SK-N-SH (cell line): ENCODE results near the gene MS4A15.

Experiments
- NFIC ChIP-seq: IDR thresholded peaks from 2 replicates; pipeline ENCODE4 v1.4.0; 2012; ENCODE audit warnings: borderline replicate concordance
- POLR2AphosphoS5 ChIP-seq: IDR thresholded peaks from 2 replicates; pipeline ENCODE4 v1.6.1; 2012; ENCODE audit warnings: low read depth, low read length
- RAD21 ChIP-seq: IDR thresholded peaks from 2 replicates; pipeline ENCODE4 v1.6.1; 2012; ENCODE audit warnings: mild to moderate bottlenecking, low read length
- TCF12 ChIP-seq: IDR thresholded peaks from 2 replicates; pipeline ENCODE4 v1.4.0; 2012
- USF2 ChIP-seq: fragments of 150-350 bp; IDR thresholded peaks from 2 replicates; pipeline ENCODE4 v1.6.1; 2017; ENCODE audit warnings: antibody characterized with exemption, low read length, low read depth, borderline replicate concordance
- TF ChIP-seq, protein P1 (sequence below): fragments of 200-600 bp; sonication (generic); IDR thresholded peaks from 2 replicates; pipeline ENCODE4 v1.6.1; 2017; ENCODE audit warnings: antibody characterized with exemption, mild to moderate bottlenecking, moderate library complexity

- TF ChIP-seq, protein P1, sequence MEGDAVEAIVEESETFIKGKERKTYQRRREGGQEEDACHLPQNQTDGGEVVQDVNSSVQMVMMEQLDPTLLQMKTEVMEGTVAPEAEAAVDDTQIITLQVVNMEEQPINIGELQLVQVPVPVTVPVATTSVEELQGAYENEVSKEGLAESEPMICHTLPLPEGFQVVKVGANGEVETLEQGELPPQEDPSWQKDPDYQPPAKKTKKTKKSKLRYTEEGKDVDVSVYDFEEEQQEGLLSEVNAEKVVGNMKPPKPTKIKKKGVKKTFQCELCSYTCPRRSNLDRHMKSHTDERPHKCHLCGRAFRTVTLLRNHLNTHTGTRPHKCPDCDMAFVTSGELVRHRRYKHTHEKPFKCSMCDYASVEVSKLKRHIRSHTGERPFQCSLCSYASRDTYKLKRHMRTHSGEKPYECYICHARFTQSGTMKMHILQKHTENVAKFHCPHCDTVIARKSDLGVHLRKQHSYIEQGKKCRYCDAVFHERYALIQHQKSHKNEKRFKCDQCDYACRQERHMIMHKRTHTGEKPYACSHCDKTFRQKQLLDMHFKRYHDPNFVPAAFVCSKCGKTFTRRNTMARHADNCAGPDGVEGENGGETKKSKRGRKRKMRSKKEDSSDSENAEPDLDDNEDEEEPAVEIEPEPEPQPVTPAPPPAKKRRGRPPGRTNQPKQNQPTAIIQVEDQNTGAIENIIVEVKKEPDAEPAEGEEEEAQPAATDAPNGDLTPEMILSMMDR: no peak
- TF ChIP-seq TCF12 (no peak), NFIC (no peak), RAD21 (no peak), POLR2AphosphoS5 (no peak), USF2 (no peak)
Observed at GRCh38 chr11:60765355-60765754, 8.7 kb downstream of the MS4A15 start.
